HL-60/S4 treated with phorbol 12-myristate 13-acetate at 8.2 ng/mL for 4 days and 3 days (cell line): ENCODE measurements around the gene PDCD2L.
"Not testable (repeated sequence)": the region's sequence is repeated elsewhere in the genome, so short reads cannot be mapped to it uniquely, and the experiment has no call there.

ENCODE experiments used
- in situ Hi-C: fragments of 300-500 bp; cut with MboI; formaldehyde crosslinking; loops from 2 replicates; pipeline ENCODE4 v1.15.0; 2022; ENCODE audit warnings: low sequenced_read_pairs

Gene PDCD2L

DNA sequence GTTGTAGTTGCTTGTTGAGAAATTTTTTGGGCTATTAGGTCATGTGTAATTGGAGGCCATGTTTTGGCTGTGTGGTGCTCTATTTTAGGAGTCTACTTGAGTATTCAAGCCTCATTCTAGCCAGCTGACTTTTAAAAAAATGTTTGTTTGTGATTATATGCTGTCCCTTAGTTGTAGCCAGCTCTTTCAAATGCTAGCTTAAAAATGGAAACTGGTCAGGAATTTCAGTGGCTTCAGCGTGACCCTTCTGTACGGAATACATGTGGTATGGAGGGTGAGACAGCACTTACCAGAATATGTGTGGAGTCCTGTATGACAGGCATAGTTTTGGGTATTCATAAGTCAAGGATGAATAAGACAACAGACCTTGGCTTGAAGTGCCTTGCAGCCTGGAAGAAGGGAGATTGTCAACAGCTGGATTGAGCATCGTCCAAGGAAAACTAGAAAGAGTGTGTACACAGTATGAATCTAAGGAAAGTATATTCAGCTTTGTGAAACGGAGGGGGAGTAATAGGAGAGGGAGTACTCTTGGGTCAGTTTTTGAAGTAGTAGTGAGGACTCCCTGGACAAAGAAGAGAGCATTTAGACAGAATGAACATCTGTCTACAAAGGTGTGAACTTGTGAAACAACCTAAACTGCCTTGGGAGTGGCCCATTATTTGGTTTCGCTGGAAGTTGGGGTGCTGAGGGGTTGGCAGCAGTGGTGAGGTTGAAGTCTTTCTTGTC, 57.3 kb downstream of the PDCD2L start:
- in situ Hi-C loops = no loop called here

GRCh38 chr19:34464785-34465184, 60.6 kb downstream of the PDCD2L start:
- in situ Hi-C loops = not testable (repeated sequence)

DNA sequence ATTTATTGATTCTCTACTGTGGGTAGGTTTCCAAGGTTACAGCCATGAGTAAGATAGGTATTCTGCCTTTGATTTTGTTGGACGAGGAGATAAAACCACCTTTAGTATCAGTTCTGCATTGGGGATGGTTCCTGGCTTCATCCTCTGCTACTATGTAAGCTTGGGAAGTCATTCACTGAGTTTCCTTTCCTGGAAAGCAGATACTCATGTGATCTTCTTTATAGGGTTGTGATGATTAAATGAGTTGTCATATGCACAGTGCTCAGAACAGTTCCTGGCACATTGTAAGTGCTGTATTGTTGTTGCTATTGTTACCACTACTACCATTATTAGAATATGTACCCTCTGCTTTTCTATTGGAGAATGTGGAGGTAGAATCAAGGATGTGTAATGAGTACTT, 64.2 kb downstream of the PDCD2L start:
- in situ Hi-C loops = no loop called here

DNA sequence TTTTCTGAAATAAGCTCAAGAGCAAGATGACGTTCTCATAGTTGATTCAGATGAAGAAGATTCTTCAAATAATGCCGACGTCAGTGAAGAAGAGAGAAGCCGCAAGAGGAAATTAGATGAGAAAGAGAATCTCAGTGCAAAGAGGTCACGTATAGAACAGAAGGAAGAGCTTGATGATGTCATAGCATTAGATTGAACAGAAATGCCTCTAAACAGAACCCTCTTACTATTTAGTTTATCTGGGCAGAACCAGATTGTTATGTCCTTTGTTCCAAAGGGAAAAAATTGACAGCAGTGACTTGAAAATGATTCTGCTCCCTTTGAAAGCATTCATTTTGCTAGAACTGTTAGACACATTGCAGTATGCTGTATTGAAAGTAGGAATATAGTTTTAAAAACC, 64.8 kb downstream of the PDCD2L start:
- in situ Hi-C loops = not testable (repeated sequence)

GRCh38 chr19:34471906-34472700, 67.9 kb downstream of the PDCD2L start:
- in situ Hi-C loops = no loop called here

GRCh38 chr19:34474233-34474989, 70.2 kb downstream of the PDCD2L start:
- in situ Hi-C loops = no loop called here

GRCh38 chr19:34475026-34475974, 71.1 kb downstream of the PDCD2L start:
- in situ Hi-C loops = no loop called here
